ENCODE measurements around the gene DYNLL1.
"Not testable (repeated sequence)": the region's sequence is repeated elsewhere in the genome, so short reads cannot be mapped to it uniquely, and the experiment has no call there.

The DYNLL1 gene

GRCh38 chr12:120495731-120496412 is at the start of gene DYNLL1:
TSS of gene DYNLL1 (plus strand) at chr12:120496113. CDS start at chr12:120496422, 309 bp downstream.
- H3K9ac ChIP-seq (ENCODE audit: low read depth in 1 of 2, low read length in 2 of 2), result peak within 1 kb of the TSS; percentile 65 to 91
- H3K9me3 ChIP-seq (ENCODE audit: control insufficient read depth in 1 of 2, low read length in 2 of 2), result no peaks in the 10 kb centered on the region
- H3K4me1 ChIP-seq (ENCODE audit: control insufficient read depth in 1 of 2, insufficient read depth in 2 of 2, low read length in 2 of 2), result peaks cover 18 to 21% of the 10 kb centered on the region in 2 donors
- no peaks in the 10 kb centered on the region for H3K27me3 ChIP-seq (ENCODE audit: control insufficient read depth in 1 of 2, insufficient read depth in 2 of 2, low read length in 2 of 2)
- peak within 1 kb of the TSS; percentile 94 for H3K4me3 ChIP-seq (ENCODE audit: low read depth in 1 of 2, low read length in 2 of 2)
- peaks cover 2 to 14% of the 10 kb centered on the region in 2 donors for H3K36me3 ChIP-seq (ENCODE audit: control insufficient read depth in 1 of 2, insufficient read depth in 2 of 2, low read length in 2 of 2)
- peak within 1 kb of the TSS; percentile 58 for H3K27ac ChIP-seq (ENCODE audit: low read depth, low read length)

GRCh38 chr12:120446844-120447178 is 49.1 kb upstream of the DYNLL1 start:
- Histone ChIP-seq H3K27ac (ENCODE audit: low read depth, low read length) (peak overlapping the region; percentile 92), H3K4me1 (ENCODE audit: control insufficient read depth in 1 of 2, insufficient read depth in 2 of 2, low read length in 2 of 2) (peaks cover 13 to 28% of the 10 kb centered on the region in 2 donors), H3K4me3 (ENCODE audit: low read depth in 1 of 2, low read length in 2 of 2) (peak overlapping the region; percentile 99 to 100), H3K9ac (ENCODE audit: low read depth in 1 of 2, low read length in 2 of 2) (peak overlapping the region; percentile 93 to 94), H3K36me3 (ENCODE audit: control insufficient read depth in 1 of 2, insufficient read depth in 2 of 2, low read length in 2 of 2) (peaks cover 13 to 29% of the 10 kb centered on the region in 2 donors)
- not testable (repeated sequence) for H3K9me3 ChIP-seq (ENCODE audit: control insufficient read depth in 1 of 2, low read length in 2 of 2); H3K27me3 ChIP-seq (ENCODE audit: control insufficient read depth in 1 of 2, insufficient read depth in 2 of 2, low read length in 2 of 2)

- Histone ChIP-seq H3K9me3 (ENCODE audit: control insufficient read depth in 1 of 2, low read length in 2 of 2) (no peaks in the 10 kb centered on the region), H3K36me3 (ENCODE audit: control insufficient read depth in 1 of 2, insufficient read depth in 2 of 2, low read length in 2 of 2) (peaks cover 10 to 25% of the 10 kb centered on the region in 2 donors), H3K27ac (ENCODE audit: low read depth, low read length) (no peak overlapping the region), H3K9ac (ENCODE audit: low read depth in 1 of 2, low read length in 2 of 2) (no peak overlapping the region), H3K27me3 (ENCODE audit: control insufficient read depth in 1 of 2, insufficient read depth in 2 of 2, low read length in 2 of 2) (no peaks in the 10 kb centered on the region), H3K4me1 (ENCODE audit: control insufficient read depth in 1 of 2, insufficient read depth in 2 of 2, low read length in 2 of 2) (peaks cover 18 to 28% of the 10 kb centered on the region in 2 donors), H3K4me3 (ENCODE audit: low read depth in 1 of 2, low read length in 2 of 2) (no peak overlapping the region)
Measured at GRCh38 chr12:120447992-120448391, 47.9 kb upstream of the DYNLL1 start.

- H3K27ac ChIP-seq (ENCODE audit: low read depth, low read length); H3K4me3 ChIP-seq (ENCODE audit: low read depth in 1 of 2, low read length in 2 of 2); H3K9ac ChIP-seq (ENCODE audit: low read depth in 1 of 2, low read length in 2 of 2); H3K27me3 ChIP-seq (ENCODE audit: control insufficient read depth in 1 of 2, insufficient read depth in 2 of 2, low read length in 2 of 2); H3K9me3 ChIP-seq (ENCODE audit: control insufficient read depth in 1 of 2, low read length in 2 of 2): not testable (repeated sequence)
- Histone ChIP-seq H3K36me3 (ENCODE audit: control insufficient read depth in 1 of 2, insufficient read depth in 2 of 2, low read length in 2 of 2) (peaks cover 14 to 32% of the 10 kb centered on the region in 2 donors), H3K4me1 (ENCODE audit: control insufficient read depth in 1 of 2, insufficient read depth in 2 of 2, low read length in 2 of 2) (peaks cover 9 to 15% of the 10 kb centered on the region in 2 donors)
Measured at GRCh38 chr12:120452524-120452923, 43.4 kb upstream of the DYNLL1 start.

- H3K27me3 ChIP-seq (ENCODE audit: control insufficient read depth in 1 of 2, insufficient read depth in 2 of 2, low read length in 2 of 2), result no peaks in the 10 kb centered on the region
- peaks cover 2 to 15% of the 10 kb centered on the region in 2 donors for H3K4me1 ChIP-seq (ENCODE audit: control insufficient read depth in 1 of 2, insufficient read depth in 2 of 2, low read length in 2 of 2)
- H3K36me3 ChIP-seq (ENCODE audit: control insufficient read depth in 1 of 2, insufficient read depth in 2 of 2, low read length in 2 of 2), result peaks cover 14 to 37% of the 10 kb centered on the region in 2 donors
- H3K4me3 ChIP-seq (ENCODE audit: low read depth in 1 of 2, low read length in 2 of 2), result no peak overlapping the region
- H3K9ac ChIP-seq (ENCODE audit: low read depth in 1 of 2, low read length in 2 of 2), result no peak overlapping the region
- H3K27ac ChIP-seq (ENCODE audit: low read depth, low read length), result no peak overlapping the region
- no peaks in the 10 kb centered on the region for H3K9me3 ChIP-seq (ENCODE audit: control insufficient read depth in 1 of 2, low read length in 2 of 2)
Measured at GRCh38 chr12:120453060-120453750, 42.7 kb upstream of the DYNLL1 start.

GRCh38 chr12:120453977-120454376 is 41.9 kb upstream of the DYNLL1 start:
- peaks cover 20 to 44% of the 10 kb centered on the region in 2 donors for H3K36me3 ChIP-seq (ENCODE audit: control insufficient read depth in 1 of 2, insufficient read depth in 2 of 2, low read length in 2 of 2)
- no peaks in the 10 kb centered on the region for H3K9me3 ChIP-seq (ENCODE audit: control insufficient read depth in 1 of 2, low read length in 2 of 2)
- peaks cover 2 to 15% of the 10 kb centered on the region in 2 donors for H3K4me1 ChIP-seq (ENCODE audit: control insufficient read depth in 1 of 2, insufficient read depth in 2 of 2, low read length in 2 of 2)
- no peak overlapping the region for H3K9ac ChIP-seq (ENCODE audit: low read depth in 1 of 2, low read length in 2 of 2)
- no peak overlapping the region for H3K27ac ChIP-seq (ENCODE audit: low read depth, low read length)
- no peaks in the 10 kb centered on the region for H3K27me3 ChIP-seq (ENCODE audit: control insufficient read depth in 1 of 2, insufficient read depth in 2 of 2, low read length in 2 of 2)
- H3K4me3 ChIP-seq (ENCODE audit: low read depth in 1 of 2, low read length in 2 of 2), result no peak overlapping the region

GRCh38 chr12:120455302-120455701 is 40.6 kb upstream of the DYNLL1 start:
- Histone ChIP-seq H3K36me3 (ENCODE audit: control insufficient read depth in 1 of 2, insufficient read depth in 2 of 2, low read length in 2 of 2) (peaks cover 23 to 52% of the 10 kb centered on the region in 2 donors), H3K27ac (ENCODE audit: low read depth, low read length) (no peak overlapping the region), H3K27me3 (ENCODE audit: control insufficient read depth in 1 of 2, insufficient read depth in 2 of 2, low read length in 2 of 2) (no peaks in the 10 kb centered on the region), H3K9me3 (ENCODE audit: control insufficient read depth in 1 of 2, low read length in 2 of 2) (no peaks in the 10 kb centered on the region), H3K4me3 (ENCODE audit: low read depth in 1 of 2, low read length in 2 of 2) (no peak overlapping the region), H3K4me1 (ENCODE audit: control insufficient read depth in 1 of 2, insufficient read depth in 2 of 2, low read length in 2 of 2) (peaks cover 2 to 15% of the 10 kb centered on the region in 2 donors), H3K9ac (ENCODE audit: low read depth in 1 of 2, low read length in 2 of 2) (no peak overlapping the region)

GRCh38 chr12:120457133-120457532 is 38.8 kb upstream of the DYNLL1 start:
- peaks cover 26 to 63% of the 10 kb centered on the region in 2 donors for H3K36me3 ChIP-seq (ENCODE audit: control insufficient read depth in 1 of 2, insufficient read depth in 2 of 2, low read length in 2 of 2)

GRCh38 chr12:120460157-120460556 is 35.8 kb upstream of the DYNLL1 start:
- H3K9ac ChIP-seq (ENCODE audit: low read depth in 1 of 2, low read length in 2 of 2), result no peak overlapping the region
- H3K4me1 ChIP-seq (ENCODE audit: control insufficient read depth in 1 of 2, insufficient read depth in 2 of 2, low read length in 2 of 2), result no peaks in the 10 kb centered on the region
- H3K27me3 ChIP-seq (ENCODE audit: control insufficient read depth in 1 of 2, insufficient read depth in 2 of 2, low read length in 2 of 2), result no peaks in the 10 kb centered on the region
- H3K4me3 ChIP-seq (ENCODE audit: low read depth in 1 of 2, low read length in 2 of 2), result no peak overlapping the region
- H3K27ac ChIP-seq (ENCODE audit: low read depth, low read length), result no peak overlapping the region
- H3K9me3 ChIP-seq (ENCODE audit: control insufficient read depth in 1 of 2, low read length in 2 of 2), result no peaks in the 10 kb centered on the region
- peaks cover 54 to 88% of the 10 kb centered on the region in 2 donors for H3K36me3 ChIP-seq (ENCODE audit: control insufficient read depth in 1 of 2, insufficient read depth in 2 of 2, low read length in 2 of 2)

More at GRCh38 chr12:120457133-120457532, 38.8 kb upstream of the DYNLL1 start:
- Histone ChIP-seq H3K4me1 (ENCODE audit: control insufficient read depth in 1 of 2, insufficient read depth in 2 of 2, low read length in 2 of 2) (peaks cover 2 to 15% of the 10 kb centered on the region in 2 donors), H3K27ac (ENCODE audit: low read depth, low read length) (no peak overlapping the region), H3K9me3 (ENCODE audit: control insufficient read depth in 1 of 2, low read length in 2 of 2) (no peaks in the 10 kb centered on the region), H3K27me3 (ENCODE audit: control insufficient read depth in 1 of 2, insufficient read depth in 2 of 2, low read length in 2 of 2) (no peaks in the 10 kb centered on the region), H3K4me3 (ENCODE audit: low read depth in 1 of 2, low read length in 2 of 2) (no peak overlapping the region), H3K9ac (ENCODE audit: low read depth in 1 of 2, low read length in 2 of 2) (no peak overlapping the region)

- Histone ChIP-seq H3K27ac (ENCODE audit: low read depth, low read length) (no peak overlapping the region), H3K27me3 (ENCODE audit: control insufficient read depth in 1 of 2, insufficient read depth in 2 of 2, low read length in 2 of 2) (no peaks in the 10 kb centered on the region), H3K9me3 (ENCODE audit: control insufficient read depth in 1 of 2, low read length in 2 of 2) (no peaks in the 10 kb centered on the region), H3K36me3 (ENCODE audit: control insufficient read depth in 1 of 2, insufficient read depth in 2 of 2, low read length in 2 of 2) (peaks cover 49 to 90% of the 10 kb centered on the region in 2 donors), H3K9ac (ENCODE audit: low read depth in 1 of 2, low read length in 2 of 2) (no peak overlapping the region), H3K4me1 (ENCODE audit: control insufficient read depth in 1 of 2, insufficient read depth in 2 of 2, low read length in 2 of 2) (peaks cover 4 to 12% of the 10 kb centered on the region in 2 donors), H3K4me3 (ENCODE audit: low read depth in 1 of 2, low read length in 2 of 2) (no peak overlapping the region)
Measured at GRCh38 chr12:120462099-120462640, 33.7 kb upstream of the DYNLL1 start.
